ENCODE results near the gene CEP152.
A peak's percentile ranks its signal among the peaks of the same experiment; 100 is the strongest.
"Not testable (repeated sequence)": the region's sequence is repeated elsewhere in the genome, so short reads cannot be mapped to it uniquely, and the experiment has no call there.

CEP152 gene

GRCh38 chr15:48810414-48811324 lies at the start of gene CEP152:
TSS of gene CEP152 (minus strand) at chr15:48811069. CDS start at chr15:48805649, 5,420 bp downstream.
- peak; percentile 100 for DNase-seq (ENCODE audit: low read depth)

GRCh38 chr15:48859426-48859825 lies 48.6 kb upstream of the CEP152 start:
- no peak for DNase-seq (ENCODE audit: low read depth)

GRCh38 chr15:48858401-48858800 lies 47.5 kb upstream of the CEP152 start:
- peak; percentile 91 for DNase-seq (ENCODE audit: low read depth)

GRCh38 chr15:48856942-48857341 lies 46.1 kb upstream of the CEP152 start:
- peak; percentile 86 for DNase-seq (ENCODE audit: low read depth)

GRCh38 chr15:48855501-48856440 lies 44.9 kb upstream of the CEP152 start:
- DNase-seq (ENCODE audit: low read depth): peak; percentile 68

- DNase-seq (ENCODE audit: low read depth): not testable (repeated sequence)
Observed at GRCh38 chr15:48854434-48854833, 43.6 kb upstream of the CEP152 start.

GRCh38 chr15:48851956-48852355 lies 41.1 kb upstream of the CEP152 start:
- DNase-seq (ENCODE audit: low read depth): no peak

GRCh38 chr15:48850648-48851047 lies 39.8 kb upstream of the CEP152 start:
- no peak for DNase-seq (ENCODE audit: low read depth)

- DNase-seq (ENCODE audit: low read depth): no peak
Observed at GRCh38 chr15:48845123-48845522, 34.3 kb upstream of the CEP152 start.

- DNase-seq (ENCODE audit: low read depth): no peak
Observed at GRCh38 chr15:48842501-48842900, 31.6 kb upstream of the CEP152 start.

GRCh38 chr15:48834756-48835155 lies 23.9 kb upstream of the CEP152 start:
- no peak for DNase-seq (ENCODE audit: low read depth)

- no peak for DNase-seq (ENCODE audit: low read depth)
Observed at GRCh38 chr15:48833526-48834239, 22.8 kb upstream of the CEP152 start.

GRCh38 chr15:48832648-48833047 lies 21.8 kb upstream of the CEP152 start:
- no peak for DNase-seq (ENCODE audit: low read depth)

GRCh38 chr15:48828906-48829305 lies 18.0 kb upstream of the CEP152 start:
- DNase-seq (ENCODE audit: low read depth): no peak

- DNase-seq (ENCODE audit: low read depth): no peak
Observed at GRCh38 chr15:48828471-48828870, 17.6 kb upstream of the CEP152 start.

- no peak for DNase-seq (ENCODE audit: low read depth)
Observed at GRCh38 chr15:48825075-48825474, 14.2 kb upstream of the CEP152 start.

GRCh38 chr15:48823706-48824105 lies 12.8 kb upstream of the CEP152 start:
- DNase-seq (ENCODE audit: low read depth): no peak

GRCh38 chr15:48823237-48823636 lies 12.4 kb upstream of the CEP152 start:
- DNase-seq (ENCODE audit: low read depth): peak; percentile 38

GRCh38 chr15:48814286-48814685 lies 3.4 kb upstream of the CEP152 start:
- DNase-seq (ENCODE audit: low read depth): no peak

- no peak for DNase-seq (ENCODE audit: low read depth)
Observed at GRCh38 chr15:48811325-48811958, 573 bp upstream of the CEP152 start.

GRCh38 chr15:48806151-48806550 lies 4.7 kb downstream of the CEP152 start:
- DNase-seq (ENCODE audit: low read depth): no peak

GRCh38 chr15:48805591-48805990 lies 5.3 kb downstream of the CEP152 start:
- no peak for DNase-seq (ENCODE audit: low read depth)

Data from iris pigment epithelial cell (primary cell).